ENCODE results near the gene CFLAR. TPM values are rescaled to one million over a fixed set of nuclear protein-coding genes. Genes with fewer than 3 reads are reported as not detected.

CFLAR gene
- total and polyA plus RNA-seq, 12 donors: 91.5 to 257 (median 203) TPM

- peak overlapping the region; percentile 81 to 97 (median 90) for H3K27ac ChIP-seq
- no peaks in the 10 kb centered on the region for H3K27me3 ChIP-seq
- no peak for ATAC-seq
- H3K36me3 ChIP-seq: no peaks in the 10 kb centered on the region
- no peaks in the 10 kb centered on the region for H3K9me3 ChIP-seq
- peak overlapping the region; percentile 68 to 97 (median 88) for H3K4me3 ChIP-seq
- peaks cover 4 to 65% (median 50%) of the 10 kb centered on the region in 9 donors for H3K4me1 ChIP-seq
- TF ChIP-seq CTCF (IDR thresholded peaks at IDR 0.05): no peak
- intact Hi-C loops (cut with DNase I): loop anchor here in 9 of 10 donors (5.0 to 10.0 kb wide), 6 partner anchors 40 to 105 kb away; partner anchors contain the start of gene CFLAR (in 4 of the 9)
- 1 to 2% methylated on average over 5 of the region's 5 CpGs for WGBS, 2 donors
- no peak for DNase-seq
Measured at GRCh38 chr2:201072201-201072530, 43.8 kb upstream of the CFLAR start.

GRCh38 chr2:201073071-201073470, 42.9 kb upstream of the CFLAR start:
- DNase-seq (no peak), ATAC-seq (no peak)
- Histone ChIP-seq H3K4me3 (peak overlapping the region in 6 of 10 donors; percentile 68 to 96 (median 88)), H3K4me1 (peaks cover 4 to 58% (median 41%) of the 10 kb centered on the region in 9 donors), H3K27ac (no peak overlapping the region), H3K36me3 (no peaks in the 10 kb centered on the region), H3K27me3 (no peaks in the 10 kb centered on the region), H3K9me3 (no peaks in the 10 kb centered on the region)
- intact Hi-C loops (cut with DNase I): loop anchor here in 9 of 10 donors (5.0 to 10.0 kb wide), 6 partner anchors 39 to 104 kb away; partner anchors contain the start of gene CFLAR (in 4 of the 9)
- TF ChIP-seq CTCF (IDR thresholded peaks at IDR 0.05): no peak
- WGBS, 2 donors: 85 to 88% methylated on average over 1 of the region's 1 CpG

GRCh38 chr2:201074996-201075395, 41.0 kb upstream of the CFLAR start:
- ATAC-seq: no peak
- 81 to 82% methylated on average over 7 of the region's 7 CpGs for WGBS, 2 donors
- intact Hi-C loops (cut with DNase I): loop anchor here in 9 of 10 donors (5.0 to 10.0 kb wide), 6 partner anchors 37 to 102 kb away; partner anchors contain the start of gene CFLAR (in 4 of the 9)
- TF ChIP-seq CTCF (IDR thresholded peaks at IDR 0.05): no peak
- Histone ChIP-seq H3K36me3 (peaks cover 0 to 19% (median 8%) of the 10 kb centered on the region in 9 donors), H3K4me3 (no peak overlapping the region), H3K27me3 (no peaks in the 10 kb centered on the region), H3K27ac (no peak overlapping the region), H3K4me1 (peaks cover 4 to 41% (median 25%) of the 10 kb centered on the region in 9 donors), H3K9me3 (no peaks in the 10 kb centered on the region)
- DNase-seq: no peak

GRCh38 chr2:201084863-201085262, 31.1 kb upstream of the CFLAR start:
- ATAC-seq: no peak
- no peaks in the 10 kb centered on the region for H3K4me1 ChIP-seq
- no peaks in the 10 kb centered on the region for H3K9me3 ChIP-seq
- no peak overlapping the region for H3K4me3 ChIP-seq
- 57 to 64% methylated on average over 2 of the region's 2 CpGs for WGBS, 2 donors
- intact Hi-C loops (cut with DNase I): no loop called here
- no peak overlapping the region for H3K27ac ChIP-seq
- DNase-seq: no peak
- no peak for TF ChIP-seq CTCF (IDR thresholded peaks at IDR 0.05)
- H3K36me3 ChIP-seq: peaks cover 0 to 97% (median 37%) of the 10 kb centered on the region in 9 donors
- no peaks in the 10 kb centered on the region for H3K27me3 ChIP-seq

Measured in heart right ventricle (tissue), 16 donors.